Measurements from ENCODE around the gene LGALS7. TPM values are rescaled to one million over a fixed set of nuclear protein-coding genes. Genes with fewer than 3 reads are reported as not detected.
"Not testable (repeated sequence)": the region's sequence is repeated elsewhere in the genome, so short reads cannot be mapped to it uniquely, and the experiment has no call there.

LGALS7 gene
- total RNA-seq, 1 experiment from 2014 or later = not detected

GRCh38 chr19:38803543-38803942 is 30.2 kb upstream of the LGALS7 start:
- in situ Hi-C loops (cut with HindIII; ENCODE audit: low pct_unique_long_range_greater_than_20kb, low sequenced_read_pairs) = no loop called here
- no peak for DNase-seq (ENCODE audit: low read depth, low spot score)

- in situ Hi-C loops (cut with HindIII; ENCODE audit: low pct_unique_long_range_greater_than_20kb, low sequenced_read_pairs) = no loop called here
- DNase-seq (ENCODE audit: low read depth, low spot score) = no peak
Measured at GRCh38 chr19:38801359-38802095, 28.2 kb upstream of the LGALS7 start.

- in situ Hi-C loops (cut with HindIII; ENCODE audit: low pct_unique_long_range_greater_than_20kb, low sequenced_read_pairs) = no loop called here
- DNase-seq (ENCODE audit: low read depth, low spot score) = no peak
Measured at GRCh38 chr19:38800577-38801347, 27.4 kb upstream of the LGALS7 start.

DNA sequence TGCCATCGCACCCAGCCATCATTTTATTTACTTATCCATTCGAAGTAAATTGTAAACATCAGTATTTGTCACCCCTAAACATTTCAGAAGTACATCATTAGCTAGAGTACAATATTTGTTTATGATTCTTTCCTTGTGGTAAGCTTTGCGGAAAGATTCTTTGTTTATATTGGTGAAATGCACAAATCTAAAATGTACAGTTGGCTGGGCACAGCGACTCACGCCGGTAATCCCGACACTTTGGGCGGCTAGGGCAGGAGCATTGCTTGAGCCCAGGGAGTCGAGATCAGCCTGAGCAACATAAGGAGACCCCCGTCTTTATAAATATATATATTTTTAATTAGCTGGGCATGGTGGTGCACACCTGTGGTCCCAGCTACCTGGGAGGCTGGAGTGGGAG is 25.8 kb upstream of the LGALS7 start:
- in situ Hi-C loops (cut with HindIII; ENCODE audit: low pct_unique_long_range_greater_than_20kb, low sequenced_read_pairs) = no loop called here

DNA sequence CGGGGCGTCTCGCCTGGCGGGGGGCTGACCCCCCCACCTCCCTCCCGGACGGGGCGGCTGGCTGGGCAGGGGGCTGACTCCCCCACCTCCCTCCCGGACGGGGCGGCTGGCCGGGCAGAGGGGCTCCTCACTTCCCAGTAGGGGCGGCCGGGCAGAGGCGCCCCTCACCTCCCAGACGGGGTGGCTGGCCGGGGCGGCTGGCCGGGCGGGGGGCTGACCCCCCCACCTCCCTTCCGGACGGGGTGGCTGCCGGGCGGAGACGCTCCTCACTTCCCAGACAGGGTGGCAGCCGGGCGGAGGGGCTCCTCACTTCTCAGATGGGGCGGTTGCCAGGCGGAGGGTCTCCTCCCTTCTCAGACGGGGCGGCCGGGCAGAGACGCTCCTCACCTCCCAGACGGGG is 24.5 kb upstream of the LGALS7 start:
- DNase-seq (ENCODE audit: low read depth, low spot score); in situ Hi-C loops (cut with HindIII; ENCODE audit: low pct_unique_long_range_greater_than_20kb, low sequenced_read_pairs): not testable (repeated sequence)

More for the DNA sequence above, 25.8 kb upstream of the LGALS7 start:
- no peak for DNase-seq (ENCODE audit: low read depth, low spot score)

DNA sequence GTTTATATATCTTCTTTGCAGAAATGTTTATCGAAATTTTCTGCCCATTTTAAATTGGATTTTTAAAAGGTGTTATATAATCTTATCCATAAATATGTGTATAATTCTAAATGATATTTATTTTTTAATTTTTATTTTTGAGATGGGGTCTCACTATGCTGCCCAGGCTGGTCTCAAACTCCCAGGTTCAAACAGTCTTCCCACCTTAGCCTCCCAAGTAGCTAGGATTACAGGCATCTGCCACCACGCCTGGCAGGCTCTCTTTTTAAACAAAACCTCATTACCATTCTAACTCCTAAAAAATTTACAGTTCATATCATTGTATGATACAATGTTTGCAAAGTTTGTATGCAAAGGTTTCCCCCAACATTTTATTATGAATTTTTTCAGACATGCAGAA is 22.8 kb upstream of the LGALS7 start:
- no peak for DNase-seq (ENCODE audit: low read depth, low spot score)
- in situ Hi-C loops (cut with HindIII; ENCODE audit: low pct_unique_long_range_greater_than_20kb, low sequenced_read_pairs) = no loop called here

DNA sequence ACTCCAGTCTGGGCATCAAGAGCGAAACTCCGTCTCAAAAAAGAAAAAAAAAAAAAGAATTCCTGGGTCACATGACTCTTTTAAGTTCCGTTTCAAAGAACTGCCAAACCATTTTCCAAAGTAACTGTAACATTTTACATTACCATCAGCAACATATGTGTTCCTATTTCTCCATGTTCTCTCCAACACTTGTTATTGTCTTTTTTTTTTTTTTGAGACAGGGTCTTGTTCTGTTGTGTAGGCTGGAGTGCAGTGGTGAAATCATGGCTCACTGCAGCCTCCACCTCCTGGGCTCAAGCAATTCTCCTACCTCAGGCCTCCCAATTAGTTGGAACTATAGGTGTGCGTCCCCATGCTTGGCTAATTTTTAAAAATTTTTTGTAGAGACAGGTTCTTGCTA is 22.2 kb upstream of the LGALS7 start:
- in situ Hi-C loops (cut with HindIII; ENCODE audit: low pct_unique_long_range_greater_than_20kb, low sequenced_read_pairs) = no loop called here
- no peak for DNase-seq (ENCODE audit: low read depth, low spot score)

DNA sequence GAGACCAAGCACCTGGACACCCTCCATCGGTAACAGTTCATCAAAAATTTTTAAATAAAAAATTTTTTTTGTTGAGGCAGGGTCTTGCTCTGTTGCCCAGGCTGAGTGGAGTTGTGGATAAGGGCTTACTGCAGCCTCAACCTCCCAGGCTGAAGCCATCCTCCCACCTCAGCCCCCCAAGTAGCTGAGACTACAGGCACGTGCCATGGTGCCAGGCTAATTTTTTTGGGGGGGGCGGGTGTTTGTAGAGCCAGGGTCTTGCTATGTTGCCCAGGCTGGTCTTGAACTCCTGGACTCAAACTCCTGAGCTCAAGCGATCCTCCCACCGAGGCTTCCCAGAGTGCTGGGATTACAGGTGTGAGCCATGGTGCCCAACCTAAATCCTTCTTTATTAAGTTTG is 20.4 kb upstream of the LGALS7 start:
- no peak for DNase-seq (ENCODE audit: low read depth, low spot score)
- in situ Hi-C loops (cut with HindIII; ENCODE audit: low pct_unique_long_range_greater_than_20kb, low sequenced_read_pairs) = no loop called here

- DNase-seq (ENCODE audit: low read depth, low spot score) = no peak
- in situ Hi-C loops (cut with HindIII; ENCODE audit: low pct_unique_long_range_greater_than_20kb, low sequenced_read_pairs) = no loop called here
Measured at GRCh38 chr19:38793177-38793576, 19.9 kb upstream of the LGALS7 start.

- DNase-seq (ENCODE audit: low read depth, low spot score) = no peak
- in situ Hi-C loops (cut with HindIII; ENCODE audit: low pct_unique_long_range_greater_than_20kb, low sequenced_read_pairs) = no loop called here
Measured at GRCh38 chr19:38792250-38793111, 19.2 kb upstream of the LGALS7 start.

DNA sequence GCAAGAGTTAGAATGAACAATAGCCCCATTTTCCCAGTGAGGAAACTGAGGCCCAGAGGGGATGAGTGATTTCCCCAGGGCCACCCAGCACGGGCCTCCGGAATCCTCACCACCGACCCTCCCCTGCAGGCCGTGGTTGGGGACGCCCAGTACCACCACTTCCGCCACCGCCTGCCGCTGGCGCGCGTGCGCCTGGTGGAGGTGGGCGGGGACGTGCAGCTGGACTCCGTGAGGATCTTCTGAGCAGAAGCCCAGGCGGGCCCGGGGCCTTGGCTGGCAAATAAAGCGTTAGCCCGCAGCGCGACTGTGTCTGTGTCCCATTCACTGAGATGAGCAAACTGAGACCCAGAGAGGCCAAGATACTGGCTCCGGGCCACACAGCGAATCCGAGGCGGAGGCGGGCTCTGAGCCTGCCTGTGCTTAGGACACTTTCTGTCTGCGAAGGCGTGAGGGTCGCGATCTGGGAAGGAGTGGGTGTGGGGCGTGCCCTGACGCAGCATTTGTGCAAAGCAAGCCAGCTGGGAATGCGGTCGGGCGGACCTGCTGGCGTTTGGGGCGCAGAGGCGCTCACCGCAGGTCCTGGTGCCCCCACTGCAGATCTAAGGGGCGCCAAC is 18.2 kb upstream of the LGALS7 start:
- DNase-seq (ENCODE audit: low read depth, low spot score); in situ Hi-C loops (cut with HindIII; ENCODE audit: low pct_unique_long_range_greater_than_20kb, low sequenced_read_pairs): not testable (repeated sequence)

DNA sequence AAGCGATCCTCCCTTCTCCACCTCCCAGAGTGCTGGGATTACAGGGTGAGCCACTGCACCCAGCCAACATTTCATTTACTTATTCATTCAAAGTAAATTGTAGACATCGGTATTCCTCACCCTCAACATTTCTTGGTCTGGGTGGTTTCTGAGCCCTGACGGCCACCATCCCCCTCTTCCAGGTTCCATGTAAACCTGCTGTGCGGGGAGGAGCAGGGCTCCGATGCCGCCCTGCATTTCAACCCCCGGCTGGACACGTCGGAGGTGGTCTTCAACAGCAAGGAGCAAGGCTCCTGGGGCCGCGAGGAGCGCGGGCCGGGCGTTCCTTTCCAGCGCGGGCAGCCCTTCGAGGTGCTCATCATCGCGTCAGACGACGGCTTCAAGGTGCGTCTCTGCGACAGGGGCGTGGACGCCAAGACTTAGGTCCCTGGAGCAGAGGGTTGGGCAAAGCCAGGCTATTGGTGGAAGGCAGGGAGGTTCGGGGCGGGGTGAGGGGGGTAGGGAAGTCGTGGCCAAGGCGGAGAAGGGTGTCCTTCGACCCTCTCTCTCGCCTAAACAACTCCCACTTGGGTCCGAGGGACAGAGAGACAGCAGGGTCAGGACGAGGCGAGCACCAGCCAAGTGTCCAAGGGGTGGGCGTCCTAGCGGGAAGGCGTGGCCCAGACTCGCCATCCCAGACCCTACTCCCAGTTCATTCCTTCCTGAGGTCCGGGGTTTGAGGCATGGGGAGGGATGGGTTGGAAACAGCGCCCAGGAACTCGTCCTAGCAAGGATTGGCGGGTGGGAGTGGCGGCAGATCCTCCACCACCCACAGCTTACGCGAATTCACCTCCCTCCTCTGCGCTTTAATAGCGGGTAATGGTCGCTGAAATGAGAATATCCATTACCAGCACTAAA is 17.4 kb upstream of the LGALS7 start:
- in situ Hi-C loops (cut with HindIII; ENCODE audit: low pct_unique_long_range_greater_than_20kb, low sequenced_read_pairs); DNase-seq (ENCODE audit: low read depth, low spot score): not testable (repeated sequence)

DNA sequence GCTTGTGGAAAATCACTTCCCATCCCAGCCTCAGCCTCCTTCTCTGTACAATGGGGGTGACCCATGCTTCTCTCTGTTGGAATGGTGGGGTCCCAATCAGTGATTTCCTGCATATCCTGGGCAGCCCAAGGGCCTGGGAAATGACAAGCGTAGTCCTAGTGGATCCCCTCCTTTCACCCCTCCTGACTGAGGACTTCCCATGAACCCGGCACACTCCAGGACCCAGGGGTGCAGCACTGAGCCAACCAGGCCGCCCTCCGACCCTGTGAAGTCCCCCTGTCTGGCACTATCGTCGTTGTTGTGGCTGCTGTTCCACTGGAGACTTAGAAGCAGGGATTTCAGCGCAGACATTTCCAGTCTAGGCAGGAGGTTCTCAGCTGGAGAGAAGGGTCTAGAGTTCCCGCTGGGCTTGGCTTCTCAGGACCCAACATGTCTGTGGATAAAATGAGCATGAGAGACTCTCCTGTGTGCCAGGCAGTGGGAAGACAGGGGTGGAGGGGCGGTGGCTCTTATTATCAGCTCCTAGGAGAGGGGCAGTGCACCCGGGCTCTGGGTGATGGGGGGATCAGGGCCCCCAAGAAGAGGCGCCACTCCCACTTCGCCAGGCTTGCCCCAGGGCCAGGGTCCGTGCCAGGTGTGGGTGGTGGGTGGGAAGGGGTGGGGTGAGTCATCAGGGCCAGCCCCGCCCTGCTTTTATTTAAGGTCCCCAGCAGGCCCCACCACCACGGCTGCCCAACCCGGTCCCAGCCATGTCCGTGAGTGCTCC is 15.3 kb upstream of the LGALS7 start, which contains the start of gene LGALS7B:
TSS of gene LGALS7B (plus strand) at position 723 of the 766 bp plus-strand sequence. CDS start at position 750, 27 bp downstream.
- DNase-seq (ENCODE audit: low read depth, low spot score) = no peak
- in situ Hi-C loops (cut with HindIII; ENCODE audit: low pct_unique_long_range_greater_than_20kb, low sequenced_read_pairs) = no loop called here

DNA sequence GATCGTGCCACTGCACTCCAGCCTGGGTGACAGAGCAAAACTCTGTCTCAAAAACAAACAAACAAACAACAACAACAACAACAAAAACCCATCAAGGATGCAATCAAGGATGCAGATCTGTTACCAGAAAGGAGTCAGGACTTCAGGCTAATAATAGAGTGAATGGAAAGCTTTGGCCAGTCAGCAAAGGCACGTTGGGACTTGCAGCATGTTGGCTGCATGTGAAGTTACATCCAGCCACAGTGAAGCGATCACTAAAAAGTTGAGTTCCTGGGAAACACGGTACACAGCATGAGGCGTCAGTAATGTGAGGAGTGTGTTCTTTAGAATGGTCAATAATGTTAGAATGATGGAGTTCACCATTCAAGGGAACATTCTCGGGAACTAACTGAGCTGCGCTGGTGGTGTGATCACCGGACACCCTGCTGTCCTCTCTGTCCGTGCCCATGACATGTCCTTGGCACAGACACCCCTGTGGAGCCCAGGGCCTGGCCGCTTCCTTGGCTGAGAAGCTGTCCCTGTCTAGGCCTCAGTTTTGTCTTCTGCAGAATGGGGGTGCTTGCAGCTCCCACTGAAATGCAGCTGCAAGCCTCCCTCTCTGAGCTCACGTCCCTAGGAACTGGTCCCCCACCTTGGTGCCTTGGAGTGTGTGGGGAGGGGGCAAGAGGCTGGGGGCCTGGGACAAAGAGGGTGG is 13.4 kb upstream of the LGALS7 start:
- DNase-seq (ENCODE audit: low read depth, low spot score) = no peak
- in situ Hi-C loops (cut with HindIII; ENCODE audit: low pct_unique_long_range_greater_than_20kb, low sequenced_read_pairs) = no loop called here

GRCh38 chr19:38786061-38786460 is 12.7 kb upstream of the LGALS7 start:
- in situ Hi-C loops (cut with HindIII; ENCODE audit: low pct_unique_long_range_greater_than_20kb, low sequenced_read_pairs); DNase-seq (ENCODE audit: low read depth, low spot score): not testable (repeated sequence)

Measured in SK-MEL-5 (cell line).